Stimulated activated CD8-positive, alpha-beta memory T cell treated with anti-CD3 and anti-CD28 coated beads, Interleukin-4, amount 100 ng/mL, for 24 hours (primary cell): ENCODE measurements around the gene NR1H4.
"Not testable (repeated sequence)": the region's sequence is repeated elsewhere in the genome, so short reads cannot be mapped to it uniquely, and the experiment has no call there.

Experiments
- DNase-seq: peaks from one replicate; pipeline ENCODE4 v3.0.0-alpha.2; 2020; ENCODE audit warnings: low read depth

NR1H4 gene

DNA sequence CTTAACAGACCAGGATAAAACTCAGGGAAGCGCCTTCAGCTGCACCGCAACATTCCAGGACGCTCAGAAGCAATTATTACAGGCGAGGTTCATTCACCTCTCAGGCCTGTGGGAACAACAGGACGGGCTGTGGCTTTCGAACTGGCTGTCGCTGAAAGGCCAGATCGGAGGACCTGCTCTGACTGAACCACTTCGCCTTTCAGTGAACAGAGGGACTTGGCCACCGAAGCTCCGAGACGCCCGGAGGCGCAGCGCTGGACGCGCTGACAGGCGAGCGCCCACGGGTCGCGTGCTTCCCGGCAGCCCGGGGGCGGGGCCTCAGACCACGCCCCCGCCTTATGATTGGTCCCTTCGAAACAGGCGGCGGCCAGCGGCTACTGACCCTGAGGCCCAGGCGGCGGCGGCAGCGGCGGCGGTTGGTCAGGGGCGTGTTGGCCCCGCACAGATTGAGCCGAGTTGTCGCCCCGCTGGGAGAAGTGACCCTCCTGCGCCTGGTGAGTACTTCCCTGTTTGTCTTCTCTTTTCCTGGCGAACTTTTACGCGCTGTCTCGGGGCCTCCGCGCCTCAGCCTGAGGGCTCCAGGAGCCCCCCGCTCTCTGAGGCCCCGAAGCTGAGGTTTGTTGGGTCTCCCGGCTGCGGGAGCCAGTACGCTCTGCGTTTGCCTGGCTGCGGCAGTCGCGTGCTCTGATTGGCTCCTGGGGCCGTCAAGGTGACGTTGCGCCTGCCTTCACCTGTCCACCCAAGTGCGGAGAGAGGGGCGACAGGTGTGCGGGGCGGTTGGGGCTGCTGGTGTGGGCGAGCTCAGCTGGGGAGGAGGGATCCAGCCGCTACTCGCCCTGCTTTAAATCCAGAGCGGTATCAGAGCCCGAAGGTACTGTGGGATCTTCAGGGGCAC lies 99.9 kb downstream of the NR1H4 start, which contains the start of gene GAS2L3:
GAS2L3 (plus strand) TSS at position 393 of the 895 bp plus-strand sequence. CDS start 21,221 bp downstream, outside the sequence.
- DNase-seq, result peak; percentile 41

DNA sequence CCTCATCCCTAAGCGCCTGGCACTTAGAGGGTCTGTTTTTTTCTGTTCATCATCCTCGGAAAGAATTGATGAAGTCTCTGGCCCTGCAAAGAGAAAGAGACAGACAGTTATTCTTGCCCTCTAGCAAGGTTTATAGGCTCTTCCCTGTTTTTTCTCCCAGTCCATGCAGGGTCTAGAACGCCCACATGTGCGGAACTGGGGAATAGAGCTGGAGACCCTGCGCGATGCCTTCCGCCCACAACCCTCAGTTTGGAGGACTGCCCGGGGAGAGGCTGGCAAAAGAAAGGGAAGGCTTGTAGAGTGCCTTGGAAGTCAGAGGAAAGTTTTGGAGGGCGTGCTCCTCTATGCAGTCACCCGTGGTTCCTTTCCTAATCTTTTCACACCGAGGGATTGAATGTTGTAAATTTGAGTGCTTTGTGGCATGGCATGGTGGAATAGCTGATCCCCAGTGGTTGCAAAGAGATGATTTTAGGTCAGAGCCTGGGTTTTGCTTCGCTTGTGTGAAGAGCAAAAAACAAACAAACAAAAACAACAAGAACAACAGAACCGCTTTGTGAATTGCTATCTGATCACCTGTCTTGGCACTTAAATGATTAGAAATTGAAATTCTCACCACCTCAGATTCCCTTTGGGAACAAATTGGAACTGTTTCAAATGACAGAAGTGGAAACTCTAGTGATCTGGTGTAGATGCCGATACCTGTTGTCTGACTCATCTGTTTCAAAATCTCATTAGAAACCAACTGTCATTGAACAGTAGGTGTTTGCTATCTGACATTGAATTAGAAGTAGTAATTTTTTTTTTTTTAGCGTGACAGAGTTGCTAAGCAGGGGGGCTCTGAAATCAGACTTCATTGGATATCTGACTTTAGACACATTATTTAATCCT lies 100.8 kb downstream of the NR1H4 start:
- DNase-seq, result no peak

DNA sequence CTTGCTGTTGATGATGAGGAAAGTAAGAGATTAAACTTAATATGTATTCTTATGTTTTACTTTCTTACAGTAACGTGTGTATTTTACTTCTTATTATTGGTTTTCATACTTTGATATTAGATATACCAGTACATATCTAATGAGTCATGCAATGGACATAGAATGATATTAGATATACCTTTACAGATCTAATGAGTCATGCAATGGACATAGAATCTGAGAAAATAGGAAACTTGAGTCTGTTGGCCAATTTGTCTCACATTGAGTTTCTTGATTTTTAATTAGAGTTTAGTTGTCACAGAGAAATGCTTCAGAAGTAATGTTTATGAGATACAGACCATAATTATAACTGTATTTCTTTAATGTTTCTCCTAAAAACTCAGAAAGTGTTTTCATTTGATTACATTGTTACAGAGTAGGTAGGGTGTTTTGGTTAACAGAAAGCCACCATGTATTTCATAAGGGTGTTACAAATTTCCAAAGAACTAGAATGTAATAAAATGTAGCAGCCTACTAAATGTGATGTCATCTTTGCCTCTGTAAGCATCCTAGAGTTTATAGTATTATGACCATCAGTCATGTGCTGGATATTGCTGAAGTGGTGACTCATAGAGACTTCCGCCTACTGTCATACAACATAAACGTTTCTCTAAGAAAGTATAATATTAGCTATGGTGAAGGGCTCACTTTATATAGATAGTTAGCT lies 102.8 kb downstream of the NR1H4 start:
- DNase-seq, result no peak

- DNase-seq, result no peak
Observed at GRCh38 chr12:100578923-100579322, 105.3 kb downstream of the NR1H4 start.

DNA sequence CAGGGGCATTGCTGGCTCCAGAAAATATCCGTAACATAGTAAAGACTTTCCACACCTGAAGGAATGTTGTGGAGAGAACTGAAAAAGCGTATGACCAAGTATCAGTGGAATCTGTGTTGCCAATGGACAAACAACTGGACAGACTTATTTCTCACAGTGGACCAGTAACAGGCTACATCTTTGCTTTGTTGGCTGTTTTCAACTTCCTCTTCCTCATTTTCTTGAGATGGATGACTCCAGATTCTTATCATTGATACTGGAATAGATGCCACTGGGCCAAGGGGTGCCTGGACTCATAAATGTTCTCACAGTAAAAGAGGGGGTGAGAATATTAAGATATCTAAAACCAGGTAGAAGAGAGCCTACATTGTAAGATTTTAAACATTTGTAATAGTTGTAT lies 106.2 kb downstream of the NR1H4 start:
- no peak for DNase-seq

- no peak for DNase-seq
Observed at GRCh38 chr12:100584256-100584655, 110.6 kb downstream of the NR1H4 start.

- no peak for DNase-seq
Observed at GRCh38 chr12:100591979-100592378, 118.3 kb downstream of the NR1H4 start.

- DNase-seq, result no peak
Observed at GRCh38 chr12:100593490-100593889, 119.8 kb downstream of the NR1H4 start.

- no peak for DNase-seq
Observed at GRCh38 chr12:100601626-100602025, 128.0 kb downstream of the NR1H4 start.

DNA sequence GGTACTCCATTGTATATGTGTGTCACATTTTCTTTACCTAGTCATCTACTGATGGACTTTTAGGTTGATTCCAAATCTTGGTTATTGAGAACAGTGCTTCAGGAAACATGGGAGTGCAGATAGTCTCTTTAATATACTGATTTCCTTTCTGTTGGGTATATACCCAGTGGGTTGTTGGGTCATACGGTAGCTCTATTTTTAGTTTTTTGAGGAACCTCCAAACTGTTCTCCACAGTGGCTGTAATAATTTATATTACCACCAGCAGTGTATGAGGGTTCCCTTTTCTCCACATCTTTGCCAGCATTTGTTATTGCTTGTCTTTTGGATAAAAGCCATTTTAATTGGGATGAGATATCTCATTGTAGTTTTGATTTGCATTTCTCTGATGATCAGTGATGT lies 129.3 kb downstream of the NR1H4 start:
- not testable (repeated sequence) for DNase-seq

GRCh38 chr12:100608776-100609175 lies 135.1 kb downstream of the NR1H4 start:
- no peak for DNase-seq

- no peak for DNase-seq
Observed at GRCh38 chr12:100610666-100611430, 137.2 kb downstream of the NR1H4 start.

- no peak for DNase-seq
Observed at GRCh38 chr12:100612606-100613005, 138.9 kb downstream of the NR1H4 start.
